ENCODE results near the gene LRRC55.
"Not testable (repeated sequence)": the region's sequence is repeated elsewhere in the genome, so short reads cannot be mapped to it uniquely, and the experiment has no call there.

The LRRC55 gene

DNA sequence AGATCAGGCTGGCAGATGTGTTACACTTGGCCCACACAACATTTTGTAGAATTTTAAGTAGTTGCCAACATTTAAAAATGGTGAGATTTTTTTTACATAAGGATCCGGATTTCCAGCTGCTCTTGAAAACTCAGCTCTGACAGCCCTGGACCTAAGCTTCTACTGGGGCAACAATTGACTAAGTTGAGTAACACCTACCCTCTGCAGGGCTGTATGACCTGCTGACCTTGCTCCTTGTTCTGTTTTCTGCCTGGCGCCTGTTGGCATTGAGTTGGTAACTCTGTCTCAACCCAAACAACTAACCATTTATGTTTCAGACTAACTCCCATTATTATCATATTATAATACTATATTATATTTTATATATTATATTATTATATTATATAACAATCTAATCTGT lies 21.1 kb upstream of the LRRC55 start:
- in situ Hi-C loops (cut with MboI; ENCODE audit: low sequenced_read_pairs), result no loop called here

DNA sequence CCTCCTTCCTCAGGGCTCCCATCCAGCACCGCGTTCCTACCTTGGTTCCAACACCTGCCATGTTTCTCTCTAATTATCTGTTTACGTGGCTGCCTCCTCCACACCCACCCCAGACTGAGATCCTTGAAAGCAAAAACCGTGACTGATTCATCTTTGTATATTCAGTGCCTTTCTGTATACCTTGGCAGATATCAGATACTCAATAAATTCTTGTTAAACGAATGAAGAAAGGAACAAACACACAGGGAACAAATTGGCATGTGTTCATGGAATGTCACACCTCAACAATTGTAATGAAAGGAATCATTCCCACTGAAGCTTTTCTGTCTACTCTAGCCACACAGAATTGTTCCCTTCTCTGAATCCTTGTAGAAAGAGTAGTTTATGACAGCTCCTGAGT lies 20.4 kb upstream of the LRRC55 start:
- in situ Hi-C loops (cut with MboI; ENCODE audit: low sequenced_read_pairs), result no loop called here

DNA sequence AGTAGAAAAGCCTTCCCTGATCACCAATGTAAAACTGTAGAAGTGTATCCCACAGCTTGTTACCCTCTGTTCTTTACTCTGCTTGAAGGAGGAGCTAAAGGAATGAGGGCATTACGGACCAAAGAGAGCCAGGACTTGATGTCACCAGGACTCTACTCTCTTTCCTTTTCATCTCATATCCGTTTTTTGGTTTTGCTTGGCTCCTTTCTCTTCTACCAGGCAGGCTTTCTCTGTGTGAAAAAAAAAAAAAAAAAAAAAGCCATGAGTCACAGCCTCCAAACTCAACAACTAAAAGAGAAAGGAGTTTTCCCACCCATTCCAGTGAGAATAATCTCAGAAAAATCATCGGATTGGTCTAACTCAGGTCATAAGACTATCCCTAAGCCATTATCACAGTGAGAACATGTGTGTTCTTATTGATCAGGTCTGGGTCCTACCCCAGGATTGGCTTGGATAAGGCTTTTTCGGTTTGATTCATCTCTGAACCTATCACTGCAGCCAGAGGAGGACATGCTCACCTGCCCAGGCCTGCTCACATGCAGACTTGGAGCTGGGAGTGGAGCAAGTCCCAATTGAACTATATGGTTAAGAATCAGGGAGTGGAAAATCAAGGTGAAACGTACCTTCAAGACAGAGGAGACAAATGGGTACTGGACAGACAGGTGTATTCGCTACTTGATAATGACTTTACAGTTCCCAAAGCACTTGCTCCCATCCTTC lies 19.4 kb upstream of the LRRC55 start:
- in situ Hi-C loops (cut with MboI; ENCODE audit: low sequenced_read_pairs), result no loop called here

DNA sequence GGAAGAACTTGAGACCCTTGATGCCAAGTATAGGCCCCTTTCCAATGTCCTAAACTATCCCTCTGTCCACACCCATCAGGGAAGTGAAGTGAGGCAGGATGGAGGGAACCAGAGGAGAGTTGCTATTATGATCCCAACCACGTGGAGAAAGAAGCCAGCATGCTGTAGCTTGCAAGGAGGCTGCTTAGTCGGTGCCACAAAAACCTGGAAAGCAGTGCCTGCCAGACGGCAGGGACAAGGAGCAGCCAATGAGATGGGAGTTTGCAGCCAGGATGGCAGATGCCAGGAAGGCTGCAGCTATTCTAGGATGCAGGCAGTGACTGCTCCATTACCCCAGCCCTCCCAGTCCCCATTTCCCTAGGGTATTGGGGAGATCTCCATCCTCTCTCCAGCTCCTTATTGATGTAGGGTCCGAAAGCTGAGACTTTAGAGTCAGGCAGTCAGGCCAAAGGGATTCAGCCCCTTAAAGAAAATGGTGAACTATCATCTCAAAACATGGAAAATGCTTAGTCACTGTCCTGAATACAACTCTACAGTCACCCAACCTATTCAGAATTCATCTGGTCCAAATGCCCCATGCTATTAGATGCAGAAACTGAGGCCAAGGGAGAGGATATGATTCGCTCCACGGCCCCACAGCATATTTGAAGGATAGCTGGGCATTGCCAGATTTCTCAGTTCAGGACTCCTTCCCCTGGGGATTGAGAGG lies 18.4 kb upstream of the LRRC55 start:
- in situ Hi-C loops (cut with MboI; ENCODE audit: low sequenced_read_pairs), result no loop called here

DNA sequence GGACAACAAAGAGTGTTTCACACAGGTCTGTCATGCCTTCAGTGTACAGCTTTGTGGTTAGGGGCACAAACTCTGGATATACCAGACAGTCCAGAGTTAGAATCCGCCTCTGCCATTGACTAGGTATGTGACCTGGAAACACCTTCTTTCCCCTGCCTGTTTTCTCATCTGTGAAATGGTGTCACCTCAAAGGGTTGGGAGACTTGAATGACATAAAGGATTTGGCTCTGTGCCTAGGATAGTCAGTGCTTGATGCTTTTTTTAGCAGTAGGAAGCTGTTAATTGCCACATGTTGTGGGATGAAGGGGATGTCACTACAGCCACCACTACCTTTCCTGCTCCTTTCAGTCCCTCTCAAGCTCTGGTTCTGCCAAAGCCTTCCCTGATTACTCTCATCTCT lies 17.4 kb upstream of the LRRC55 start:
- in situ Hi-C loops (cut with MboI; ENCODE audit: low sequenced_read_pairs), result no loop called here

DNA sequence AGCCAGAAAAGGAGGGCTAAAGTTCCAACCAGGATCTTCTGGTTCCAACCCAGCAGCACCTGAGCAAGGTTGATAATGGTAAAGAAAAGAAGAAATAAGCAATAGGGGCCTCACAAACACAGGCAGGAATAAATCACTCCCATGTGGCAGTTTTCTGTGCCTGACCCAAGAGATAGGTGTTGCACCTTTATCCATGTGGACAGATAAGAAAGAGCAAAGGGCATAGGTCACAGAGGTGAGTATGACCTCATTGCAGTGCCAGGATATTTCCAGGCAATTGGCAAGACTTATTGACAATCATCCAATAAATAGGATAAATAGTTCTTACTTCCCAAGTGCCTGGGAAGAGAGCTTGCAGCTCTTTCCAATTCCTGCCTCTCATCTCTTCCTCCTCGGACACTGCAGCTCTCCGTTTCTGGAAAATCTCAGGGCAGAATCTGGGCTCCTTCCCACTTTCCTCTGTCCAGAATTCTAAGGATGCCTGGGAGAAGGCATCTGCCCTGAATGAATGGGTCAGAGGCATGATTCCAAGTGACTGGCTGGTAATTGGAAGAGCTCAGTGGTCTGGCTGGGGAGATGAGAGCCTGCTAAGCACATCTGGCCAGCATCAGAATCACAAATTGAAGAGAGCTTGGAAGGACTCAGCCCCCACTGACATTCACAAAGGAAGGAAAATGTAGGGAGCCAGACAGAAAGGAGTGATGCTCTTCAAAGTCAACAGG lies 14.5 kb upstream of the LRRC55 start:
- in situ Hi-C loops (cut with MboI; ENCODE audit: low sequenced_read_pairs), result no loop called here

DNA sequence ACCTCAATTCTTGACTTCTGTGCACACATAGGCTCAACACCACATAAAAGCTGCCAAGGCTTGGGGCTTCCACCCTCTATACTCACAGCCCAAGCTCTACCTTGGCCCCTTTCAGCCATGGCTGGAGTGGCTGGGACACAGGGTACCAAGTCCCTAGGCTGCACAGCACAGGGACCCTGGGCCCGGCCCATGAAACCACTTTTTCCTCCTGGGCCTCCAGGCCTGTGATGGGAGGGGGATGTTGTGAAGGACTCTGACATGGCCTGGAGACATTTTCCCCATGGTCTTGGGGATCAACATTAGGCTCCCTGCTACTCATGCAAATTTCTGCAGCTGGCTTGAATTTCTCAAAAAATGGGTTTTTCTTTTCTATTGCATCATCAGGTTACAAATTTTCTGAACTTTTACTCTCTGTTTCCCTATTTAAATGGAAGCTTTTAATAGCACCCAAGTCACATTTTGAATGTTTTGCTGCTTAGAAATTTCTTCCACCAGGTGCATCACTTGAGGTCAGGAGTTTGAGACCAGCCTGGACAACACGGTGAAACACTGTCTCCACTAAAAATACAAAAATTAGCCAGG lies 11.9 kb upstream of the LRRC55 start:
- in situ Hi-C loops (cut with MboI; ENCODE audit: low sequenced_read_pairs), result not testable (repeated sequence)

DNA sequence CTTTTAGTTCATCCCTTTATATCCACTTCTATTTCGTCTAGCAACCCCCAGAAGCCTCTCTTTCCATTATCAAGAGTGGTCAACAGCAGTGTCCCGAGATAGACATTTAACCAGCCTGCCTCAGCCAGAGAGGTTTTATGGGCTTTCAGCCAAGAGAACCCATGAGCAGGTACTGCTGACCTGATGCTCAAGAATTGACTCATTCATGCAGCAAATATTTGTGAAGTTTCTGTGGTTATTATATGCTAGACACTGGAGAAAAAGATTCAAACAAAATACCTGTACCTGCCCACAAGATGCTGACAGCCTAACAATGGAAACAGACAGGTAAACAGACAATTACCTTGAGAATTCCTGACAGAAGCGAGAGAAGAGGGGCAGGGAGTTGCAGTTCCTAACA lies 9.7 kb upstream of the LRRC55 start:
- in situ Hi-C loops (cut with MboI; ENCODE audit: low sequenced_read_pairs), result no loop called here

DNA sequence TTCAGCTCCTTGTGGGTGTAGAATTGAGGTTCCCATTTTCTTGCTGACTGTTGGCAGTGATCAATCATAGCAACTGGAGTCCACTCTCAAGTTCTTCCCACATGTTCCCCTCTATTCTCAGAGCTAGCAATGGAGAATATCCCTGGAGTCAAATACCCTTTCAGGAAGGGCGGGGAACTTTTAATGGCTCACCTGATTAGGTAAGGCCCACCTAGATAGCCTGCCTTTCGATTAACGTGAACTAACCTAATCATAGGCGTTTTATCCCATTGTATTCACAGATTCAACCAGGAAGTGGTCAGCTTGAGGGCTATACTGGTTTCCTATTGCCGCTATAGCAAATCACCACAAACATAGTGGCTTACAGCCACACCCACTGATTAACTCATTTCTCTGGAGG lies 7.1 kb upstream of the LRRC55 start:
- in situ Hi-C loops (cut with MboI; ENCODE audit: low sequenced_read_pairs), result no loop called here

DNA sequence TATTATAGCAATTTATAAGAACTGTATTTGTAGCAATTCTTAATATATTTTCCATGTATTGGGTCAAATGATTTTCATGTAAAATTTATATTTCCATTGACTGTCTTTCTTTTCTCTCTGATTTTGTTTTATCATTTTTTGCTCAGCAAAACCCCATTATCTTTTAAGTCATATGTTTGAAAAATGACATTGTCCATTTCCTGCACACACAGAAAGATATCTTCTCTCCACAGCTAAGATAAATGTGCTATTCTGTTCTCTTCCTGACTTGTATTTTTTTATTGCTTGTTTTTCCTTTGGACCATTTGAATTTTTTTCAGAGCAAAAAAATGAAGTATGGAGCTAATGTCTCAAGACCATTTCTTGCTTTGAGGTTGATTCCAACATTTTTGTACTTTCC lies 6.3 kb upstream of the LRRC55 start:
- in situ Hi-C loops (cut with MboI; ENCODE audit: low sequenced_read_pairs), result no loop called here

DNA sequence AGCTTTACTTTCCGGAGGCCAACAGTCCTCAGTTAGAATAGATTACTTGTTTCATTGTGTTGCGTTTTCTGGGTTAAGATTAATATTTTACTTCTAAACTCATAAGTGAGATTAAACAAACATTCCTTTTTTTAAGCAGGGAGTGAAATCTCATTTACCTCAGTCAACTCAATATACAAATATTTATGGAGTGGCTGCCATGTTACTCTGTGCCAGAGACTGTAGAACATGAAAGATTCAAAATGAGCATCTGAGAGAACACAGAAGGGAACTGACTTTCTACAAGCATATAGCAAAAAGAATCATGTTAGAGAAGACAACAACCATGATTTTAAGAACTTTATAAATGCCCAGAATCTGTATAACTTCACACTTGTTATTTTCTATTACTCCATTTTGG lies 3.4 kb upstream of the LRRC55 start:
- in situ Hi-C loops (cut with MboI; ENCODE audit: low sequenced_read_pairs), result no loop called here

DNA sequence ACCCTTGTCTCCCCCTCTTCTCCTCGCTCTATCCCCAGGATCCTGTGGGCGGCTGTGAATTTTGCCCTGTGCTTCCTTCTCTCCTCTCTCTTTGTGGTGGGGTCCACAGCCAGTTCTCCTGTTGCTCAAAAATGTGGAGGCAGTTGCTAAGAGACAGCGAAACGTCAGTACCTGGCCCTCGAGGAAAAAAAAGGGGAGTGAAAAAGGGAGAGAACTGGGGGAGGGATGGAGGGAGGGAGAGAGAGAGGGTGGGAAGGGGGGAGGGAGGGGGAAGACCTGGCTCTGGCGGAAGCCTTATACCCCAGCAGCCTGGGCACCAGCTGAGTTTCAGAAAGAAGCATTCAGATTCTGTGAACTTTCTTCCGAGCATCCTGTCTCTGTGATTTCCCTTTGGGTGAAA lies 2.1 kb upstream of the LRRC55 start:
- in situ Hi-C loops (cut with MboI; ENCODE audit: low sequenced_read_pairs), result no loop called here

DNA sequence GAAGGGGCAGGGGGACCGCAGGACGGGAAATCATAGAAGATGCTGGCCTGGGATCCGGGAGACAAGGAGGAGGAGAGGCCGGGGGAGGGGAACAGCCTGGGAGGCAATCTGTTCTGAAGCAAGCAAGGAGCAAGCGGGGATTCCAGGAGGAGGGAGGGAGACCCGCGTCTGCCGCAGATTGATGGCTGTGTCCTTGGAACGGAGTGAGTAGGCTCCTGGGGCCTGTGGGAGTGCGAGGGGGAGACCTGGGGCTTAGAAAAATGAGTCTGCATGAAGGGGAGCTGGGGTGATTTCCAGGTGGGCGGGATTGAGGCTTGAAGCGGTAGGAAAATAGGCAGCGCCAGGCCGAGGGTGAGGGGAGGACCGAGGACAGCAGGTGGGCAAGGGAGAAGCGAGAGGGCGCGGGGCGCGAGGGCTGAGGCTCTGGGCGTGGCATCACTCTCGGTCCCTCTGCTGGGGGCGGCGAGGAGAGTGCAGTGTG lies 1.6 kb upstream of the LRRC55 start:
- in situ Hi-C loops (cut with MboI; ENCODE audit: low sequenced_read_pairs), result no loop called here

DNA sequence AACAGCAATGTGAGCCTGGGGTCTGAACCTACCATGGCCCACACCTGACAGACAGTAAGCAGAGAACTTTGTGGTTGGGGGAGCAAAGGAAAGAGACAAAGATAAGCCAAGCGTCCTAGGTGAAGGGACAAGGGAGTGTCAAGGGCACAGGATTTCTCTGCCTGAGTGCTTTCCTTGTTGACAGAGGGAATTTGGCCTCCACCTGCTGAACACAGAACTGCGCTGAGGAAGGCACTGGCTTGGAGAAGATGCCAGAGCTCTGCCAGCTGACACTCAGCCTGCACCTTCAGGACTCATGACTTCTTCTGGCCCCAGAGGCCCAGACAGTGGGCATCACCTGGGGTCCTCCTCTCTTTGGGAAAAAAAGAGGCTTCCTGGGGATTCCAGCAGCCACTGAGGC lies 789 bp upstream of the LRRC55 start:
- in situ Hi-C loops (cut with MboI; ENCODE audit: low sequenced_read_pairs), result no loop called here

DNA sequence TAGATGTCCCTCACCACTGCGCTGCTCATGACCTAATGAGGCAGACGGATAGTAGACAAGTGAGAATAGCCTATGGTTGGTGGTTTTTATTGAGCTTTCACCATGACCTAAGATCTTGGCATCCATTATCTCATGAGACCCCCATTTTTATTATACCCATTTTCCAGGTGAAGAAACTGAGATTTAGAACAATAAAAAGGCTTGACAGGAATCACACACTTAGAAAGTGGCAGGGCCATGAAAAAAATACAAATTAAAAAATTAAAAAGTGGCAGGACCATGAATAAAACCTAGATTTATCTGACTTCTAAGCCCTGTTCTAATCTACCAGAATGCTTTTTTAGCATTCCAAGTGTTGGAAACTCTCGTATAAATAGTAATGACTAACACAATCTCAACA lies 1.1 kb downstream of the LRRC55 start:
- in situ Hi-C loops (cut with MboI; ENCODE audit: low sequenced_read_pairs), result no loop called here

DNA sequence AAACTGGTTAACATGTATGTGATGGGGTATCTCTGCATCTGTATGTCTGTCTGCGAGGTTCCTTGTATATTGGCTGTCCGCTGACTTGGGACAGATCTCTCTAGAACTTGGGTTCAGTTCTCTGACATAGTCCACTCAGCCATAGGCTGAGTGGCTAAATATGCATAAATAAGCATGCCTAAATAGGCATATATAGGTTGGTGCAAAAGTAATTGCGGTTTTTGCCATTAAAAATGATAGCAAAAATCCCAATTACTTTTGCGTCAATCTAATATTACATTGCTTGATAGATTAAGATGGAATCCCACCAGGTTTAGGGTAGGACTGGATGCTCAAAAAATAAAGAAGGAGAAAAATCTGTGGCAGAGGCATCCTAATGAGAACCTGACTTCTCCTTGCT lies 8.8 kb downstream of the LRRC55 start:
- in situ Hi-C loops (cut with MboI; ENCODE audit: low sequenced_read_pairs), result no loop called here

DNA sequence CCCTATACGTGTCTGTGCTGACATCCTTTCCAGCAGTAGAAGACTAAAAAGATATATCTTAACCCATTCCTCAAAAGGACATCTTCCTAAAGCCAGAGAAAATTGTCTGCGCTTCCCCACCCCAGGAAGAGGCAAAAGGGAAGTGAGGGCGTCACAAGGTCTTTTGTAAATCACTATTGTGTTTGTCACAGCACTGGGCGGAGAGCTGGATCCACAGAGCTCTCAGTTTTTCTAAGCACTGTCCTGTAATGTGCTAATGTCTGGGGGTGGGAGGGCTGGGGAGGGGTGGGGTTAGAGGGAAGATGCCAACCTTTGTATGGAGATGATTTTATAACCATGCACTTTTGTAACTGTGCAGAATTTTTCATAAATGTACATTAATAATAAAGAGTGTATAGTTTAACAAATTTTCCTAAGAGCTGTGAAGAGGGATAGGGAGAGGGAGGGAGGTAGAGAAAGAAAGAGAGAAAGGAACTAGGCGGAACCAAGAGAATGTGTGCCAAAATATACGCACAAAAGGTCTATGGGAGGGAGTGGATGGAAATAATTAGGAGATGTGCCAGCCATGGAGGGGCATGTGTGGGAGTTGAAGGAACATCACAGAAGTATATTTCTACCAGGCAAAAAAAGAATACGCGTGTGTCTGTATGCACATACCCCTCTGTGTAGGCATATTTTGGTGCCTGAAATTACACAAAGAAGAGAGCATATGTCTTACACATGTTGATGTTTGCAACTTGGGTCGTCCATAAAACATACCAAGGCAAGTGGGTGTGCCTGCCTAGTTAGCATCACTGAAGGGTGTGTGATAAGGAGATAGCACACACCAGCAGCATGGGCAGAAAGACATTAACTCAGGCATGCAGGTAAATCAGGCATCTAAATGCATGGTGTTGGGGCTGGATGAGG lies 9.8 kb downstream of the LRRC55 start:
- in situ Hi-C loops (cut with MboI; ENCODE audit: low sequenced_read_pairs), result no loop called here

DNA sequence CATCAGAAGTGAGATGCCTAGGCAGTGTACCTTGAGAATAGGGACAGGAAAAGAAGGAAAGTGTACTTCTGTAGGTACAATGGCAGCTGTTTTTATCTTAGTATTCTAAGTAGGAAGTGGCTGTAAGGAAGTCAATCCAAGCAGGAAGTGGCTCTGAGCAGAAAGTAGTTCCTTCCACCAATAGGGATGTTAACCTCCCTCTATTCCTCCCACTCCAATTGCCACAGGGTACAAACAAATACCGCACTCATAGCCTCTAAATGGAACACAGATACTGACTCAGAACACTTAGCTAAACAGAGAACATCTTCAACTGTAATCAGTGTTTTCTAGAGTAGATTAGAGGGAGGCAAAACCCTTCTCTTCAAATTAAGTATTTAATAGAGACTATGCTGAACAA lies 10.6 kb downstream of the LRRC55 start:
- in situ Hi-C loops (cut with MboI; ENCODE audit: low sequenced_read_pairs), result no loop called here

DNA sequence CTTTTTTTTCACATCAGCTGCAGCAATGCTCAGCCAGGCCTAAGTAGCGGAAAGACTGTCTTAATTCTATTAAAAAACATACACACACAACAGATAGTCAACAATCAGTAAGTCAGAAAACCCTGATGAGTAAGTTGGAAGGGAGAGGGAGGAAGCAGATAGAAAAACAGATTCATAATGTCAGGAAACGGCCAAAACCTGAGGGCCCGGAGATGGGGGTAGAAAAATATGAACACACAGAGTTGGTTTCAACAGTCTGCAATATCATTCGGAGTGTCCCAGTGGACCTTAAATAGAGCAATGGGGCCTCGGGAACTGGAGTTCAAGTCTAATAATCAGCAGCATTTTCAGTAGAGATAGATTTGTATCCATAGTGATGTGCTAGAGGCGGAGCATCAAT lies 14.8 kb downstream of the LRRC55 start:
- in situ Hi-C loops (cut with MboI; ENCODE audit: low sequenced_read_pairs), result no loop called here

DNA sequence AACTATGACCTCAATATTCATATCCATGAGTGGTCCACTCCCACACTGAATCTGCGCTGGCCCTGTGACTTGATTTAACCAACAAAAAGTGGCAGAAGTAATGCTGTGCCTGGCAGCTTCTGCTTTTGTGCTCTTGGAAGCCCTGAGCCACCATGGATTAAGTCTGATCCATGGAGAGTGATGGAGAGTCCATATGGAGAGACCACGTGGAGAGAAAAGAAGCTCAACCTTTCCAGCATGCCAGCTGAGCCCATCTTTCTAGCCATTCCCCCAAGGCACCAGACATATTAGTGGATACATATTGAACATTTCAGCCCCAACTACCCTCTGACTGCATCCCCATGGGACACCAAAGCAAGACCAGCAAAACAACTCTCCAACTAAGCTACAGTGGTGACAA lies 16.0 kb downstream of the LRRC55 start:
- in situ Hi-C loops (cut with MboI; ENCODE audit: low sequenced_read_pairs), result no loop called here

DNA sequence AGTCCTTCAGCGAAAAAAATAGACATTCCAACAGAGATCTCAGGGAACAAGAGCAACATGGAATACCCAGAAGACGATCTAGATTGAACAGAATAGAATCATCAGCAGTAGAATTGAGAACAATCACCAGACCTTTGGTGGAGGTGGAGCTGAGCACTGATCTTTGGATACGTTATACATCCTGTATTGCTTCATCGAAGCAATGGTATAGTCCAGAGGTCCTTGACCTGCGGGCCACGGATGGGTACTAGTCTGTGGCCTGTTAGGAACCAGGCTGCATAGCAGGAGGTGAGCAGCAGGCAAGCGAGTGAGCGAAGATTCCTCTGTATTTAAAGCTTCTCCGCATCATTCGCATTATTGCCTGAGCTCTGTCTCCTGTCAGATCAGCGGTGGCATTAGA lies 17.6 kb downstream of the LRRC55 start:
- in situ Hi-C loops (cut with MboI; ENCODE audit: low sequenced_read_pairs), result no loop called here

Data from hTERT RPE-1 (cell line).